Fibroblast of the aortic adventitia (primary cell): ENCODE measurements around the gene CBS. TPM values are rescaled to one million over a fixed set of nuclear protein-coding genes. Genes with fewer than 3 reads are reported as not detected.

Experiments
- DNase-seq: peaks from one replicate; pipeline ENCODE4 v3.0.0-alpha.2; 2010; ENCODE audit warnings: low read depth
- H3K4me3 ChIP-seq: 2 replicates; pipeline ENCODE4 v1.5.1; 2011; ENCODE audit warnings: low read depth, mild to moderate bottlenecking, control low read depth, low read length, moderate library complexity
- CTCF ChIP-seq: IDR thresholded peaks from 2 replicates; pipeline ENCODE4 v1.5.1; 2011; ENCODE audit warnings: mild to moderate bottlenecking, low read length, control low read depth, inconsistent platforms; ENCODE audit not compliant: insufficient read depth
- total RNA-seq: library from RNA; depleted of rRNA; stranded (reverse); fragments of >200 nt; gene quantifications from 2 replicates; pipeline ENCODE4 v1.2.3, GENCODE V29; 2012; ENCODE audit warnings: low replicate concordance

Gene CBS
- total RNA-seq, 1 donor: 63.3 TPM

DNA sequence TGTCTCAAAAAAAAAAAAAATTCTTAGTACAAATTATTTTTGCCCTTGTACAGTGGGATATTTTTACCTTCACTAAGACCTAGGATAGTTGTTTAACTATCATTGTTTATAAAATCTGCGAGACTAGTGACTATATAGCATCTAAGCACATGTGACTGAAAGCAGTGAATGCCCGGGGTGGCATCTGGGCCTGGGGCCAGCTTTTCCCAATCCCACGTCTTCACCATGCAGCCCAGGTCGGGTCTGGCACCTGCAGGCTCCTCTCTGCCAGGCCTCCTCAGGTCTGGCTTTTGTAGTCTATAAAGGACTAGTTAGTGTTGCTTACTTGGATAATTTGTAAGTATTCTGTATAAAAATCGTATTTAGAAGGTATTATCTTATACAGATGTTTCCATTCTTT, 40.8 kb downstream of the CBS start:
- no peak for DNase-seq
- TF ChIP-seq CTCF: no peak
- no peak overlapping the region for H3K4me3 ChIP-seq

DNA sequence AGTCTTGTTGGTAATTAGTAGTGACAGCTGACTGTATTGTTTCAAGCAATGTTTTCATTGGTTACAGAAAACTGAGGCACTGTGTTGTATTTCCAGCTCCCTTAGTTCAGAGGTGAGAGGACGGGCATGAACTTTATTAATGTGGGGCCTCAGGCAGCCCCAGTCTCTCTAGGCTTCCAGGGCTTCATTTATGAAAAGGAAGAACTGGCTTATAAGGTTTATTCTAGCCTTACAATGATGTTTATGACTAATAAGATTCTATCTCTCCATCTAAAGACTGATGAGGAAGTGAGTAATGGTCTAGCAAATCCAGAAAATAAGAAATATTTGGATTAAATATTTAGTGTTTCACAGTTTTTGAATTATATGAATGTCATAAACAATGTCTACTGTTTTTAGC, 41.5 kb downstream of the CBS start:
- no peak for TF ChIP-seq CTCF
- DNase-seq: no peak
- no peak overlapping the region for H3K4me3 ChIP-seq

- no peak overlapping the region for H3K4me3 ChIP-seq
- DNase-seq: no peak
- no peak for TF ChIP-seq CTCF
Observed at GRCh38 chr21:43031121-43031619, 44.5 kb downstream of the CBS start.

DNA sequence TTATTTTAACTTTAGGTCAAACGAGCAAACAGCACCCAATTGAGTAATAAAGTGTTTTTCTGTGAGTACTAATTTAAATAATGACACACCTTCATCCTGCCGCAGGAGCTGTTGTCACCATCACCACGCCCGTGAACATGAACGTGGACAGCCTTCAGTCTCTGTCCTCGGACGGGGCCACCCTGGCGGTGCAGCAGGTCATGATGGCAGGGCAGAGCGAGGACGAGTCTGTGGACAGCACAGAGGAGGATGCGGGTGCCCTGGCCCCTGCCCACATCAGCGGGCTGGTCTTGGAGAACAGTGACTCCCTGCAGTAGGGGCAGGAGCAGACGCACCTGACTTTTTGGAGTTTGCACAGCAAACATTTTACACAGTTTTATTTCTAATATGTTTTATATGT, 45.9 kb downstream of the CBS start:
- no peak overlapping the region for H3K4me3 ChIP-seq
- TF ChIP-seq CTCF: no peak
- no peak for DNase-seq

DNA sequence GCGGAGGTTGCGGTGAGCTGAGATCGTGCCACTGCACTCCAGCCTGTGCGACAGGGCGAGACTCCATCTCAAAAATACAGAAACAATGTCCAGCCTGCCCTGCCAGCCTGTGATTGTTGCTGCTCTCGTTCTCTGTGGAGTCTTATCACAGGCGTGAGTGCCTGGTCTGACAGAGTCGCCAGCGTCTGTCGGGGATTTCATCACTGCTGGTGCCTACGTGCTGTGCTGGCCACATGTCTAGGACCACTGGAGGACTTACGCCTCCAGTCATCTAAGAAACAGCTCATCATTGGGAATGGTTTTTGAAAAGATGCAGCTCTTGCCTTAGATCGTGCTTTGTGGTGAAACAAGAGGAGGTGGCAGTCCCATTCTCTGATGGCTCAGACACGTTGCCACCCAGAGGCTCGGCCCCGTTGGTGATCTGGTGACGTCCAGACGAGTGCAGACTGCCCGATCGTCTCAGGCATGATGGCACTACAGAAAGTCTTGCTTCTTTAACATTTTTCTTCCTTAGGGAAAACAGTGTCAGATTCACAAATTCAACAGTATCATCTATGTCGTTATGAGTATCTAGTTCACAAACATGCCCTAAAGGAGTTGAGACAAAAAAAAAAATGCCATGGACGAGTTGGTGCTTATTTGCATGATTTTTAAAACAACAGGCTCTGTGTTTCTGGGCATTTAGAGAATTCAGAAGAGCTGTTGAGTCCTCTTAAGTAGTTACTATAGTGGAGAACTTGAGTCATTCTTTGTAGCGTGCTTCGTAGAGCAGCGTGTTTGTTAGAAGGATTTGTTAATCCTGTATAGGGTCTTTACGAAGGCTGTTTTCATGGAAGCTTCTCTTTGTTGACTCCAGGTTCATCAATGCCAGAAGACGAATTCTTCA, 47.5 kb downstream of the CBS start:
- H3K4me3 ChIP-seq: no peak overlapping the region
- TF ChIP-seq CTCF: no peak
- DNase-seq: no peak

DNA sequence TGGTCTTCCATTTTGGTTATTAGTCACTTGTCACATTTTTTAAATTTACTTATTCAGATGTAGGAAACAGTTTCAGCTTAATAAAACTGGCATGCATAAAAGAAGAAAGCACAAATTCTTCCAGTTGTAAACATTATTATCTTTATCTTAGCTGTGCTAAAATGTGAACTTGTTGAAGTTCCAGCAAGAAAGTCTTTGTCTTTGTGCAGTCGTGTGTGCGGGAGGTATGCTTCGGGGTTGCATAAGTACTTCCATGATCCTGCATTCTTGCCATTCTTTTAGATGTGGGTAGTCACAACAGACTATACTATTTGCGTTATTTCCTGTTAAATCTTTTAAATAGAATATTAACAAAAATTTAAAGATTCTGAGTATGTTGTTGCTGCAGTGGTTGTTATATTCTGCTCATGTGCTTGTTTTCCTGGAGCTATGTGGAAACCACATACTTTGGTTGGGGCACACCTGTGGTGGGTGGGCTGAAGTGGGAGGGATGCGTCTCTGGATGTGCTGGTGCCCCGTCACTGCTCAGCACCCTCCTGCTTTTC, 49.9 kb downstream of the CBS start:
- DNase-seq: peak; percentile 74
- TF ChIP-seq CTCF: no peak
- no peak overlapping the region for H3K4me3 ChIP-seq
